Astrocyte of the hippocampus (primary cell): ENCODE data around the gene PIEZO1.

ENCODE experiments used
- DNase-seq: peaks from one replicate; pipeline ENCODE4 v3.0.0; 2011; ENCODE audit warnings: low read depth, low spot score

Gene PIEZO1

GRCh38 chr16:88719267-88719932 is 65.6 kb downstream of the PIEZO1 start:
- DNase-seq: peak; percentile 37

GRCh38 chr16:88718178-88718577 is 66.8 kb downstream of the PIEZO1 start:
- no peak for DNase-seq

GRCh38 chr16:88716601-88717001 is 68.4 kb downstream of the PIEZO1 start:
- DNase-seq: no peak

GRCh38 chr16:88716201-88716600 is 68.8 kb downstream of the PIEZO1 start:
- DNase-seq: no peak

- no peak for DNase-seq
Observed at GRCh38 chr16:88715312-88716190, 69.5 kb downstream of the PIEZO1 start.

- no peak for DNase-seq
Observed at GRCh38 chr16:88714420-88715302, 70.4 kb downstream of the PIEZO1 start.

- peak; percentile 28 for DNase-seq
Observed at GRCh38 chr16:88713568-88714419, 71.2 kb downstream of the PIEZO1 start.

- no peak for DNase-seq
Observed at GRCh38 chr16:88713054-88713453, 72.0 kb downstream of the PIEZO1 start.

- no peak for DNase-seq
Observed at GRCh38 chr16:88712362-88712979, 72.5 kb downstream of the PIEZO1 start.

- DNase-seq: no peak
Observed at GRCh38 chr16:88711750-88712340, 73.2 kb downstream of the PIEZO1 start.

- DNase-seq: no peak
Observed at GRCh38 chr16:88710556-88710955, 74.5 kb downstream of the PIEZO1 start.

GRCh38 chr16:88706965-88707826 is 77.8 kb downstream of the PIEZO1 start:
- no peak for DNase-seq

- peak; percentile 97 for DNase-seq
Observed at GRCh38 chr16:88706229-88706964, 78.6 kb downstream of the PIEZO1 start, which contains the start of the genes CTU2 and RNF166. Gene CTU2, plus strand, starts transcription at chr16:88706503. Its CDS starts 28 bp downstream, at chr16:88706531. Gene RNF166, minus strand, starts transcription at chr16:88706408. Its CDS starts 83 bp downstream, at chr16:88706325.

GRCh38 chr16:88705801-88706228 is 79.2 kb downstream of the PIEZO1 start:
- DNase-seq: peak; percentile 44

GRCh38 chr16:88705076-88705684 is 79.8 kb downstream of the PIEZO1 start:
- peak; percentile 36 for DNase-seq

- no peak for DNase-seq
Observed at GRCh38 chr16:88703486-88704309, 81.3 kb downstream of the PIEZO1 start.
